Measurements from ENCODE around the gene AMPH.

- TF ChIP-seq CTCF (IDR thresholded peaks at IDR 0.05) (peak in 11 of 12 donors; percentile 43 to 67 (median 55)), POLR2A (IDR thresholded peaks at IDR 0.05) (no peak)
These were observed 263.0 kb downstream of the AMPH start for GRCh38 chr7:38368191-38368605.
